ACC112 (cell line): ENCODE measurements around the gene RXRA.
"Not testable (repeated sequence)": the region's sequence is repeated elsewhere in the genome, so short reads cannot be mapped to it uniquely, and the experiment has no call there.

Source experiments
- H2AFZ ChIP-seq: fragments of 200-600 bp; sonication (generic); one replicate; pipeline ENCODE4 v1.6.0; 2017; ENCODE audit warnings: antibody characterized with exemption, low read length; ENCODE audit not compliant: unreplicated experiment
- H3K27ac ChIP-seq: fragments of 200-600 bp; sonication (generic); 2 replicates; pipeline ENCODE4 v1.5.1; 2014; ENCODE audit warnings: low read depth, mild to moderate bottlenecking, antibody characterized with exemption, low read length, moderate library complexity
- H3K27me3 ChIP-seq: fragments of 200-600 bp; sonication (generic); 2 replicates; pipeline ENCODE4 v1.6.1; 2014; ENCODE audit warnings: mild to moderate bottlenecking, antibody characterized with exemption, low read length, moderate library complexity, mixed read lengths; ENCODE audit not compliant: insufficient read depth
- H3K36me3 ChIP-seq: fragments of 200-600 bp; sonication (generic); 2 replicates; pipeline ENCODE4 v1.6.1; 2016; ENCODE audit warnings: mild to moderate bottlenecking, antibody characterized with exemption, low read length, moderate library complexity, mixed read lengths; ENCODE audit not compliant: insufficient read depth
- H3K4me1 ChIP-seq: fragments of 200-600 bp; sonication (generic); one replicate; pipeline ENCODE4 v1.6.1; 2016; ENCODE audit warnings: low read length, mixed read lengths; ENCODE audit not compliant: insufficient read depth, unreplicated experiment, control insufficient read depth
- H3K4me3 ChIP-seq: fragments of 200-600 bp; sonication (generic); 2 replicates; pipeline ENCODE4 v1.5.1; 2014; ENCODE audit warnings: mild to moderate bottlenecking, low read depth, low read length
- H3K79me2 ChIP-seq: fragments of 200-600 bp; sonication (generic); one replicate; pipeline ENCODE4 v1.6.0; 2016; ENCODE audit warnings: low read length; ENCODE audit not compliant: control insufficient read depth, unreplicated experiment, insufficient read depth

RXRA gene

DNA sequence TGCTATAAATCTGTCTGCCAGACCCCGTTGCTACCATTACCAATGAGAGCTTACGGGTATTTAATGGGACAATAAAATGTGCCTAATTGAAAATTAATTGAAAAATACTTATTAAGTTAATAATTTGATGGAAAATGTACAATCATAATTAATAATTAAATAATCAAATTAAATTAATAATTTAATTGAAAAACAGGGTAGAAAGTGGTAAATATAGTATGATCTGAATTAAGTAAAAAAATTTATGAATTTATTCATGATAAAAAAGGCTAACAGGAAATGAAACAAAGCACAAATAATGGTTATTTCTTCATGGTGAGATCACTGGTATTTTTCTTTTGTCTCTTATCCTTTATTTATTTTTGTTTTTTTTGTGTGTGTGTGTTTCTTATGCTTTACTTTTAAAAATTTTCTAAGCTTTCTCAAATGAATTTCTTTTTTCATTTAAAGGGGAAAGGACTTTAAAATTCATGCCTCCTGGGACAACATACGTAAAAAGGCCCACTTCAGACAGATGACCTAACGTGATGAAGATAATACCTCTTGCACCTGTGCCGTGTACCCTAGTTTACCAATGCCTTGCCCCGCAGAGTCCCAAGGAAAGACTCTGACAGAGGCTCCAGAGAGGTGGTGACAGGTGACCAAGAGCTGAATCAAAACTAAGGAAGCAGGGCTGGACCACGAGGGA is 24.0 kb upstream of the RXRA start:
- Histone ChIP-seq H2AFZ (no peak overlapping the region), H3K27ac (no peak overlapping the region), H3K79me2 (no peaks in the 10 kb centered on the region), H3K4me1 (no peaks in the 10 kb centered on the region), H3K27me3 (peaks cover 12% of the 10 kb centered on the region; the same call in 1 of the 2 replicates), H3K4me3 (no peak overlapping the region), H3K36me3 (no peaks in the 10 kb centered on the region)

DNA sequence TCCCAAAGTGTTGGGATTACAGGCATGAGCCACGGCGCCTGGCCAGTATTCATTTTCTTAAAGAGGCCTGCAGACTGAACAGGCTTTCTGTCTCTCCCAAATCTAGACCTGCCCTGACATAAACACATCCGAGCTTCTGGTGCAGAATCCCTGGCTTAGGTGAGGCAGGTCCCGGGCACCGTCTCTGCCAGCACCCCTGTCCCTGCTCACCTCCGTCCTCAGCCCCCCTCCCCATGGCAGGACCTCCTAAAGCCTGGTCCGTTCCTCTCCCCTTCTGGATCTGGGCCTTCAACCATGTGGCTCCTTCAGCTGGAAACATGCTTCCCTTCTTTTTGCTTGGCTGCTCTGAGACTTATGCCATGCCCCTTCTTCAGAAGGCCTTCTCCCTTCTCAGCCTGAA is 22.7 kb upstream of the RXRA start:
- no peaks in the 10 kb centered on the region for H3K36me3 ChIP-seq
- H3K4me1 ChIP-seq, result no peaks in the 10 kb centered on the region
- no peaks in the 10 kb centered on the region for H3K79me2 ChIP-seq
- peaks cover 22% of the 10 kb centered on the region; the same call in 1 of the 2 replicates for H3K27me3 ChIP-seq
- H3K27ac ChIP-seq, result no peak overlapping the region
- H3K4me3 ChIP-seq, result no peak overlapping the region
- no peak overlapping the region for H2AFZ ChIP-seq

DNA sequence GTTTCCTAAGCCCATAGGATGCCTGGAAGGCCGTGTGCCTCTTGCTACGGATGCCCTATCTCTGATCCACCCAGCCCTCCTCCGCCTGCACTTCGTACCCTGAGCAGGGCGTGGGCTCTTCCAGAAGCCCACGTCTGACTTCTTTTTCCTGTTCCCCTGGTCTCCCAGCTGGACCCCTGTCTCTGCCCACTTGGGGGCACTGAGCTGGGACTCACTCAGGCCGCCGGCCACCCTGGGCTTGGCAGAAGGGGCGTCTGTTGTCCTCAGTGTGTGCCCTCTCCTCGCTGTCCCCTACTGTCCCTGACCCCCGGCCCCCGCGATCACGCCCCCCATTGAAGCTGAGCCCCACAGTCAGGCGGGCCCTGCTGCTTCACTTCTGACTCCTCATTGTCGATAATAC is 22.0 kb upstream of the RXRA start:
- no peak overlapping the region for H2AFZ ChIP-seq
- no peaks in the 10 kb centered on the region for H3K36me3 ChIP-seq
- peaks cover 25% of the 10 kb centered on the region; the same call in 1 of the 2 replicates for H3K27me3 ChIP-seq
- H3K27ac ChIP-seq, result no peak overlapping the region
- H3K79me2 ChIP-seq, result no peaks in the 10 kb centered on the region
- no peaks in the 10 kb centered on the region for H3K4me1 ChIP-seq
- no peak overlapping the region for H3K4me3 ChIP-seq

DNA sequence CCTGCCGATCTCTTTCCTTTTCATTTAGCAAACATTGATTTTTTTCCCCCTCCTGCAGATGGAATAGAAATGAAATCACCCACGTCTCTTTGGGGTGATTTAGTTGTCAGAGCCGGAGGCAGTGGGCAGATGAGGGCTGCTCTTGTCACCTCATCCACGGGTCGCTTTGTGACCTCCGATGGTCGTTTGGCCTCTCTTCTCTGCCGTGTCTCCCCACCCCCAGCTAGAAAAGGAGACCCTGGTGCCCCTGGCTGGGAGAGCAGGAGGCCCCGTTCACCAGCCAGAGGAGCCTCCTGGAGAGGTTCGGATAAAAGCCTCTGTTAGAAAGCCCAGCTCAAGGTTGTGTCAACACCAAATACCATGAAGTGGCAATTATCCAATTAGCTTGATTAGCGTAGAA is 21.6 kb upstream of the RXRA start:
- H3K27ac ChIP-seq, result no peak overlapping the region
- no peaks in the 10 kb centered on the region for H3K36me3 ChIP-seq
- H3K79me2 ChIP-seq, result no peaks in the 10 kb centered on the region
- no peak overlapping the region for H3K4me3 ChIP-seq
- H3K27me3 ChIP-seq, result peaks cover 27% of the 10 kb centered on the region; the same call in 1 of the 2 replicates
- H3K4me1 ChIP-seq, result no peaks in the 10 kb centered on the region
- H2AFZ ChIP-seq, result no peak overlapping the region

DNA sequence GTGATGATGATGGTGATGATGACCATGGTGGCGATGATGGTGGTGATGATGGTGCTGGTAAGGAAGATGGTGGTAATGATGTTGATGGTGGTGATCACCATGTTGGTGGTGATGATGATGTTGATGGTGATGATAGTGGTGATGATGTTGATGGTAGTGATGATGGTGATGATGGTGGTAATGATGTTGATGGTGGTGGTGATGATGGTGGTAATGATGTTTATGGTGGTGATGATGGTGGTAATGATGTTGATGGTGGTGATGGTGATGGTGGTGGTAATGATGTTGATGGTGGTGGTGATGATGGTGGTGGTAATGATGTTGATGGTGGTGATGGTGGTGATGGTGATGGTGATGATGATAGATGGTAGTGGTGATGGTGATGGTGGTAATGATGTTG is 20.7 kb upstream of the RXRA start:
- Histone ChIP-seq H3K4me3 (no peak overlapping the region), H3K27ac (no peak overlapping the region), H2AFZ (no peak overlapping the region), H3K79me2 (no peaks in the 10 kb centered on the region), H3K4me1 (no peaks in the 10 kb centered on the region), H3K27me3 (peaks cover 22% of the 10 kb centered on the region; the same call in 1 of the 2 replicates), H3K36me3 (no peaks in the 10 kb centered on the region)

DNA sequence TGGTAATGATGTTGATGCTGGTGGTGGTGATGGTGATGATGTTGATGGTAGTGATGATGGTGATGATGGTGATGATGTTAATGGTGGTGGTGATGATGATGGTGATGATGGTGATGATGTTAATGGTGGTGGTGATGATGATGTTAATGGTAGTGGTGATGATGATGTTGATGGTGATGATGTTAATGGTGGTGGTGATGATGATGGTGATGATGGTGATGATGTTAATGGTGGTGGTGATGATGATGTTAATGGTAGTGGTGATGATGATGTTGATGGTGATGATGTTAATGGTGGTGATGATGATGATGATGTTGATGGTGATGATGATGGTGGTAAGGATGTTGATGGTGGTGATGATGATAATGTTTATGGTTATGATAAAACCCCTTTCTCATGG is 20.2 kb upstream of the RXRA start:
- H2AFZ ChIP-seq, H3K79me2 ChIP-seq, H3K27ac ChIP-seq, H3K36me3 ChIP-seq, H3K4me3 ChIP-seq, H3K4me1 ChIP-seq: not testable (repeated sequence)
- H3K27me3 ChIP-seq, result peaks cover 27% of the 10 kb centered on the region; the same call in 1 of the 2 replicates

DNA sequence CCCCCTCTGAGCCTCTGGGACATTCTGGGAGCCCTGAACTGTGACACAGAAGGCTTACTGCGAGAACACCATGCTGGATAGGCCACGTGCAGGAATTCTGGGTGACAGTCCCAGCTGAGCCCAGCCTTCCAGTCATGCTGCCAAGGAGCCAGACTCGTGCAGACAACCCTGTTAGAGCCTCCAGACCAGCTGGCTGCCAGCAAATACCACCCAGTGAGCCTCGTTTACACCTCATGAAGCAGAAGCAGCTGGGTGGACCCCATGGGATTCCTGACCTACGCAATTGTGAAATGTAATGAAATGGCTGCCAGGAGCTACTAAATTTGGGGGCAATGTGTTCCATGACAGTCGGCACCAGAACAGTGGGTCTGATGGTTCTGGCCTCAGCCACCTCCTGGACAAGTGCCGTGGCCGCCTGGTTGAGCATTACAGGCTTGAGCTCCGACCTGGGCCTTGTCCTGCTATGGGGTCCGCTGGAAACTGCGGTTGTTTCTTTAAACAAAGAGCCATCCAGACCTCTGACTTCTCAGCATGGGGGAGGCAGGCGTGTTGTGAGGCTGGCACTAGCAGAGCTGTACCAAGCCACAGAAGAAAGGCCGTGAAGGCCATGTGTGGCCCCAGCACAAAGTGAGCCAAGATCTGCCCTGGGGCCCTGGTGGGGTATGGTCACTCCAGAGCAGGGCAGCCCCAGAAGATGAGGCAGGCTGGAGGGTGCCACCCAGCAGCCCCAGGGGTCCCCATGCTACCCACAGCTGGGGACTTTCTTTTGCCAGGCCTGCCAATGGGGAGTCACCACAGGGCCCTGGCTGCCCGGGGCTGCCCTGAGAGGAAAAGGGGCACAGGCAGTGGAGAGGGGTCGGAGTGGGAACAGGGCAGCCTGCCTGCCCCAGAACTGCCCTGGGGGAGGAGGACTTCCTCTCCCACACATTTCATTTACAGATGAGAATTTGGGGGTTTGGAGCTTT is 19.3 kb upstream of the RXRA start:
- no peaks in the 10 kb centered on the region for H3K36me3 ChIP-seq

DNA sequence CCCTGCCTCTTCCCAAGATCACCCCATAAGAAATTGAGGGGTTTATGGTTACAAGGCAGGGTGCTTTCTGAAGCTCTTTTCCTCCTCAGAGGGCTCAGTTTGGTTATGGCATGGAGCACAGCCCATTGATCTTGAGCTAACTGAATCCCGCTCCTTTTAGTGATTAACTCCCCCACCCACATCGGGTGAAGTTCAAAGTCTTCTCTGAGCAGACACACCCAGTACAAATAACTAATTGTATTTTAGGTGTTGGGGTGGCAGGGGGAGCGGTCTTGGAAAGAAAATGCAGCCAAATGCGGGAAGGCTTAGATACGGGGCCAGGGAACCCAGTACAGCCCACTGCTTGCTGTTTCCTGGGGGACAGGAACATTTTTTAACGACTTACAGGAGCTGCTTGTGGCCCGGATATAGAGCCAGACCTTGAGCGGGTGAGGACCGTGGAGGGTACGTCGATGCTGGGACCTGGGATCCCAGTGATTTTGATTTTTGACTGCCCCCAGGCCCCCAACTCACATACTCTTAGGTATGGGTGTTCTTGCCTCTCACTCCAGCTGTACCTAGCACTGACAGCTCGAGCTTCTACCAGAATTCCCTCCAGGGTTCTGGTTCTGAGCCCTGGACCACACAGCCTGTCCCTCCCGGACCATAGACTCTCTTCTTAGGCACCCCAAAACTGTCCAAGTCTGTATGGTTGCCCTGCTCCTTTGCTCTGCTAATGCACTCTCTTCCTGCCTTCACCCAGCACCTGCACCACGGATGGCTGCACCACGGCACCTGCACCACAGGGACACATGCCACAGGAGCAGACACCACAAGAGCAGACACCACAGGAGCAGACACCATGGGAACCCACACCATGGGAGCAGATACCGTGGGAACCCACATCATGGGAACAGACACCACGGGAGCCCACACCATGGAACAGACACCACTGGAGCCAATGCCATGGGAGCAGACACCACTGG is 18.3 kb upstream of the RXRA start:
- Histone ChIP-seq H2AFZ (no peak overlapping the region), H3K4me1 (no peaks in the 10 kb centered on the region), H3K27ac (no peak overlapping the region), H3K4me3 (no peak overlapping the region), H3K36me3 (no peaks in the 10 kb centered on the region), H3K79me2 (no peaks in the 10 kb centered on the region), H3K27me3 (peaks cover 31% of the 10 kb centered on the region; the same call in 1 of the 2 replicates)

More for the DNA sequence above, 19.3 kb upstream of the RXRA start:
- Histone ChIP-seq H3K27me3 (peaks cover 31% of the 10 kb centered on the region; the same call in 1 of the 2 replicates), H3K79me2 (no peaks in the 10 kb centered on the region), H3K4me1 (no peaks in the 10 kb centered on the region), H2AFZ (no peak overlapping the region), H3K4me3 (no peak overlapping the region), H3K27ac (no peak overlapping the region)

DNA sequence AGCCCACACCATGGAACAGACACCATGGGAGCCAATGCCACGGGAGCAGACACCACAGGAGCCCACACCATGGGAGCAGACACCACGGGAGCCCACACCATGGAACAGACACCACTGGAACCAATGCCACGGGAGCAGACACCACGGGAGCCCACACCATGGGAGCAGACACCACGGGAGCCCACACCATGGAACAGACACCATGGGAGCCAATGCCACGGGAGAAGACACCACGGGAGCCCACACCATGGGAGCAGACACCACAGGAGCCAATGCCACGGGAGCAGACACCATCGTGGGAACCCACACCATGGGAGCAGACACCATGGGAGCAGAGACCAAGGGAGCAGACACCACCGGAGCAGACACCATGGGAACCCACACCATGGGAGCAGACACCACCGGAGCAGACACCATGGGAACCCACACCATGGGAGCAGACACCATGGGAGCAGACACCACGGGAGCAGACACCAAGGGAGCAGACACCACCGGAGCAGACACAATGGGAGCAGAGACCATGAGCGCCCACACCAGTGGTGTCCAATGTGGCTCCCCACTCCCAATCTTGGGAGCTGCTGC is 17.5 kb upstream of the RXRA start:
- not testable (repeated sequence) for H3K36me3 ChIP-seq, H3K27ac ChIP-seq, H3K4me1 ChIP-seq, H3K79me2 ChIP-seq, H3K4me3 ChIP-seq, H2AFZ ChIP-seq
- H3K27me3 ChIP-seq, result peaks cover 31% of the 10 kb centered on the region; the same call in 1 of the 2 replicates

DNA sequence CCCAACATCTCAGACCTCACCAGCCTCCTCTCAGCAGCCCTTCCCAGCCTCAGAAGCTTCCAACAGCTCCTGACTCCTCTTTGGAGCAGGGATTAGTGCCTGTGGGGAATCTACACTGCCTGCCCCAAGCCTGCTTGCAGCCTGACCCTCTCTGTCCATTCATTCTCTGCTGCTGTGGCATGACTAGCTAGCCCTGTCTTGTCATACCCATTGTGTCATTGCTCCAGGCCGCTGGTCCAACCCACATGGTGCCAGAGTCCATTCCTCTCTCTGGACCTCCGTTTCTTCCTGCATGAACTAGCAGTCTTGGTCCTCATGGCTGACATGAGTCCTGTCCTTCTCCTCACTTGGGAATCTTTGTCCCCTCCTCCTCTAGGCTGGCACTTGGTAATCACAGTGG is 12.8 kb upstream of the RXRA start:
- Histone ChIP-seq H2AFZ (no peak overlapping the region), H3K27ac (no peak overlapping the region), H3K4me1 (peaks cover 5% of the 10 kb centered on the region), H3K79me2 (no peaks in the 10 kb centered on the region), H3K4me3 (no peak overlapping the region), H3K27me3 (peaks cover 20% of the 10 kb centered on the region; the same call in 1 of the 2 replicates), H3K36me3 (no peaks in the 10 kb centered on the region)
